ENCODE results near the gene TAS2R8.

Gene TAS2R8

GRCh38 chr12:10807186-10807585, at the start of gene TAS2R8:
Gene TAS2R8 (minus strand): TSS chr12:10807286. CDS start chr12:10806980, 306 bp downstream.
- H3K4me1 ChIP-seq (ENCODE audit: control insufficient read depth, insufficient read depth, low read length) = no peaks in the 10 kb centered on the region
- no peak within 1 kb of the TSS for H3K27ac ChIP-seq (ENCODE audit: low read length)
- no peaks in the 10 kb centered on the region for H3K36me3 ChIP-seq (ENCODE audit: control insufficient read depth in 2 of 2, insufficient read depth in 2 of 2, low read length in 2 of 2)
- H3K9ac ChIP-seq (ENCODE audit: low read length in 2 of 2) = no peak within 1 kb of the TSS
- H3K4me3 ChIP-seq (ENCODE audit: low read length in 2 of 2) = no peak within 1 kb of the TSS
- no peaks in the 10 kb centered on the region for H3K27me3 ChIP-seq (ENCODE audit: control insufficient read depth in 1 of 2, insufficient read depth in 2 of 2, low read length in 2 of 2)
- H3K9me3 ChIP-seq (ENCODE audit: control insufficient read depth in 2 of 2, low read length in 2 of 2) = no peaks in the 10 kb centered on the region

GRCh38 chr12:10855807-10856206, 48.7 kb upstream of the TAS2R8 start:
- no peak overlapping the region for H3K9ac ChIP-seq (ENCODE audit: low read length in 2 of 2)
- no peaks in the 10 kb centered on the region for H3K27me3 ChIP-seq (ENCODE audit: control insufficient read depth in 1 of 2, insufficient read depth in 2 of 2, low read length in 2 of 2)
- H3K4me1 ChIP-seq (ENCODE audit: control insufficient read depth, insufficient read depth, low read length) = no peaks in the 10 kb centered on the region
- H3K36me3 ChIP-seq (ENCODE audit: control insufficient read depth in 2 of 2, insufficient read depth in 2 of 2, low read length in 2 of 2) = peaks cover 4 to 5% of the 10 kb centered on the region in 2 donors
- H3K4me3 ChIP-seq (ENCODE audit: low read length in 2 of 2) = no peak overlapping the region
- no peak overlapping the region for H3K27ac ChIP-seq (ENCODE audit: low read length)
- H3K9me3 ChIP-seq (ENCODE audit: control insufficient read depth in 2 of 2, low read length in 2 of 2) = peaks cover 0 to 3% of the 10 kb centered on the region in 2 donors

GRCh38 chr12:10853776-10854175, 46.7 kb upstream of the TAS2R8 start:
- Histone ChIP-seq H3K27ac (ENCODE audit: low read length) (no peak overlapping the region), H3K4me3 (ENCODE audit: low read length in 2 of 2) (no peak overlapping the region), H3K27me3 (ENCODE audit: control insufficient read depth in 1 of 2, insufficient read depth in 2 of 2, low read length in 2 of 2) (no peaks in the 10 kb centered on the region), H3K4me1 (ENCODE audit: control insufficient read depth, insufficient read depth, low read length) (no peaks in the 10 kb centered on the region), H3K9me3 (ENCODE audit: control insufficient read depth in 2 of 2, low read length in 2 of 2) (peaks cover 0 to 3% of the 10 kb centered on the region in 2 donors), H3K36me3 (ENCODE audit: control insufficient read depth in 2 of 2, insufficient read depth in 2 of 2, low read length in 2 of 2) (peaks cover 0 to under 1% of the 10 kb centered on the region in 2 donors), H3K9ac (ENCODE audit: low read length in 2 of 2) (no peak overlapping the region)

- H3K36me3 ChIP-seq (ENCODE audit: control insufficient read depth in 2 of 2, insufficient read depth in 2 of 2, low read length in 2 of 2) = peaks cover 0 to 3% of the 10 kb centered on the region in 2 donors
- H3K9ac ChIP-seq (ENCODE audit: low read length in 2 of 2) = no peak overlapping the region
- no peak overlapping the region for H3K4me3 ChIP-seq (ENCODE audit: low read length in 2 of 2)
- H3K27ac ChIP-seq (ENCODE audit: low read length) = no peak overlapping the region
- no peaks in the 10 kb centered on the region for H3K27me3 ChIP-seq (ENCODE audit: control insufficient read depth in 1 of 2, insufficient read depth in 2 of 2, low read length in 2 of 2)
- no peaks in the 10 kb centered on the region for H3K4me1 ChIP-seq (ENCODE audit: control insufficient read depth, insufficient read depth, low read length)
- H3K9me3 ChIP-seq (ENCODE audit: control insufficient read depth in 2 of 2, low read length in 2 of 2) = no peaks in the 10 kb centered on the region
Measured at GRCh38 chr12:10851243-10851858, 44.3 kb upstream of the TAS2R8 start.

GRCh38 chr12:10849425-10849878, 42.4 kb upstream of the TAS2R8 start, which contains the start of gene PRR4:
Gene PRR4 (minus strand): TSS chr12:10849475. CDS start chr12:10849437, 38 bp downstream.
- H3K4me3 ChIP-seq (ENCODE audit: low read length in 2 of 2) = no peak within 1 kb of the TSS

GRCh38 chr12:10847744-10848143, 40.7 kb upstream of the TAS2R8 start:
- Histone ChIP-seq H3K27ac (ENCODE audit: low read length) (no peak overlapping the region), H3K4me3 (ENCODE audit: low read length in 2 of 2) (no peak overlapping the region), H3K27me3 (ENCODE audit: control insufficient read depth in 1 of 2, insufficient read depth in 2 of 2, low read length in 2 of 2) (no peaks in the 10 kb centered on the region), H3K9me3 (ENCODE audit: control insufficient read depth in 2 of 2, low read length in 2 of 2) (no peaks in the 10 kb centered on the region), H3K36me3 (ENCODE audit: control insufficient read depth in 2 of 2, insufficient read depth in 2 of 2, low read length in 2 of 2) (peaks cover 3 to 5% of the 10 kb centered on the region in 2 donors), H3K4me1 (ENCODE audit: control insufficient read depth, insufficient read depth, low read length) (no peaks in the 10 kb centered on the region), H3K9ac (ENCODE audit: low read length in 2 of 2) (no peak overlapping the region)

More at GRCh38 chr12:10849425-10849878, 42.4 kb upstream of the TAS2R8 start, which contains the start of gene PRR4:
- Histone ChIP-seq H3K36me3 (ENCODE audit: control insufficient read depth in 2 of 2, insufficient read depth in 2 of 2, low read length in 2 of 2) (peaks cover 0 to 3% of the 10 kb centered on the region in 2 donors), H3K9me3 (ENCODE audit: control insufficient read depth in 2 of 2, low read length in 2 of 2) (no peaks in the 10 kb centered on the region), H3K27ac (ENCODE audit: low read length) (no peak within 1 kb of the TSS), H3K9ac (ENCODE audit: low read length in 2 of 2) (no peak within 1 kb of the TSS), H3K27me3 (ENCODE audit: control insufficient read depth in 1 of 2, insufficient read depth in 2 of 2, low read length in 2 of 2) (no peaks in the 10 kb centered on the region), H3K4me1 (ENCODE audit: control insufficient read depth, insufficient read depth, low read length) (no peaks in the 10 kb centered on the region)

GRCh38 chr12:10842862-10843261, 35.8 kb upstream of the TAS2R8 start:
- Histone ChIP-seq H3K27ac (ENCODE audit: low read length) (no peak overlapping the region), H3K27me3 (ENCODE audit: control insufficient read depth in 1 of 2, insufficient read depth in 2 of 2, low read length in 2 of 2) (no peaks in the 10 kb centered on the region), H3K36me3 (ENCODE audit: control insufficient read depth in 2 of 2, insufficient read depth in 2 of 2, low read length in 2 of 2) (peaks cover 3 to 5% of the 10 kb centered on the region in 2 donors), H3K4me3 (ENCODE audit: low read length in 2 of 2) (no peak overlapping the region), H3K9me3 (ENCODE audit: control insufficient read depth in 2 of 2, low read length in 2 of 2) (no peaks in the 10 kb centered on the region), H3K4me1 (ENCODE audit: control insufficient read depth, insufficient read depth, low read length) (no peaks in the 10 kb centered on the region), H3K9ac (ENCODE audit: low read length in 2 of 2) (no peak overlapping the region)

GRCh38 chr12:10838461-10838860, 31.4 kb upstream of the TAS2R8 start:
- Histone ChIP-seq H3K4me3 (ENCODE audit: low read length in 2 of 2) (no peak overlapping the region), H3K27ac (ENCODE audit: low read length) (no peak overlapping the region), H3K27me3 (ENCODE audit: control insufficient read depth in 1 of 2, insufficient read depth in 2 of 2, low read length in 2 of 2) (no peaks in the 10 kb centered on the region), H3K4me1 (ENCODE audit: control insufficient read depth, insufficient read depth, low read length) (no peaks in the 10 kb centered on the region), H3K36me3 (ENCODE audit: control insufficient read depth in 2 of 2, insufficient read depth in 2 of 2, low read length in 2 of 2) (peaks cover 2 to 3% of the 10 kb centered on the region in 2 donors), H3K9me3 (ENCODE audit: control insufficient read depth in 2 of 2, low read length in 2 of 2) (no peaks in the 10 kb centered on the region), H3K9ac (ENCODE audit: low read length in 2 of 2) (no peak overlapping the region)

GRCh38 chr12:10829994-10830393, 22.9 kb upstream of the TAS2R8 start:
- no peak overlapping the region for H3K9ac ChIP-seq (ENCODE audit: low read length in 2 of 2)

GRCh38 chr12:10826258-10826657, 19.2 kb upstream of the TAS2R8 start, which contains the start of gene TAS2R10:
Gene TAS2R10 (minus strand): TSS chr12:10826358. CDS start chr12:10826269, 89 bp downstream.
- no peaks in the 10 kb centered on the region for H3K4me1 ChIP-seq (ENCODE audit: control insufficient read depth, insufficient read depth, low read length)
- H3K27ac ChIP-seq (ENCODE audit: low read length) = no peak within 1 kb of the TSS
- H3K9me3 ChIP-seq (ENCODE audit: control insufficient read depth in 2 of 2, low read length in 2 of 2) = no peaks in the 10 kb centered on the region
- H3K27me3 ChIP-seq (ENCODE audit: control insufficient read depth in 1 of 2, insufficient read depth in 2 of 2, low read length in 2 of 2) = no peaks in the 10 kb centered on the region
- no peaks in the 10 kb centered on the region for H3K36me3 ChIP-seq (ENCODE audit: control insufficient read depth in 2 of 2, insufficient read depth in 2 of 2, low read length in 2 of 2)
- no peak within 1 kb of the TSS for H3K9ac ChIP-seq (ENCODE audit: low read length in 2 of 2)
- no peak within 1 kb of the TSS for H3K4me3 ChIP-seq (ENCODE audit: low read length in 2 of 2)

More at GRCh38 chr12:10829994-10830393, 22.9 kb upstream of the TAS2R8 start:
- no peaks in the 10 kb centered on the region for H3K27me3 ChIP-seq (ENCODE audit: control insufficient read depth in 1 of 2, insufficient read depth in 2 of 2, low read length in 2 of 2)
- H3K4me1 ChIP-seq (ENCODE audit: control insufficient read depth, insufficient read depth, low read length) = no peaks in the 10 kb centered on the region
- H3K9me3 ChIP-seq (ENCODE audit: control insufficient read depth in 2 of 2, low read length in 2 of 2) = no peaks in the 10 kb centered on the region
- H3K27ac ChIP-seq (ENCODE audit: low read length) = no peak overlapping the region
- H3K4me3 ChIP-seq (ENCODE audit: low read length in 2 of 2) = no peak overlapping the region
- no peaks in the 10 kb centered on the region for H3K36me3 ChIP-seq (ENCODE audit: control insufficient read depth in 2 of 2, insufficient read depth in 2 of 2, low read length in 2 of 2)

GRCh38 chr12:10824957-10825356, 17.9 kb upstream of the TAS2R8 start:
- Histone ChIP-seq H3K4me3 (ENCODE audit: low read length in 2 of 2) (no peak overlapping the region), H3K4me1 (ENCODE audit: control insufficient read depth, insufficient read depth, low read length) (no peaks in the 10 kb centered on the region), H3K27ac (ENCODE audit: low read length) (no peak overlapping the region), H3K9ac (ENCODE audit: low read length in 2 of 2) (no peak overlapping the region), H3K27me3 (ENCODE audit: control insufficient read depth in 1 of 2, insufficient read depth in 2 of 2, low read length in 2 of 2) (no peaks in the 10 kb centered on the region), H3K36me3 (ENCODE audit: control insufficient read depth in 2 of 2, insufficient read depth in 2 of 2, low read length in 2 of 2) (no peaks in the 10 kb centered on the region), H3K9me3 (ENCODE audit: control insufficient read depth in 2 of 2, low read length in 2 of 2) (no peaks in the 10 kb centered on the region)
